22Rv1 (cell line): Measurements from ENCODE around the gene DNAJC5G.
A peak's percentile ranks its signal among the peaks of the same experiment; 100 is the strongest.
"Not testable (repeated sequence)": the region's sequence is repeated elsewhere in the genome, so short reads cannot be mapped to it uniquely, and the experiment has no call there.

Source experiments
- H3K27ac ChIP-seq: fragments of 450-650 bp; 2 replicates; pipeline ENCODE4 v1.5.1; 2017
- CTCF ChIP-seq: fragments of 450-650 bp; IDR thresholded peaks from 2 replicates; pipeline ENCODE4 v1.5.1; 2017; ENCODE audit warnings: mild to moderate bottlenecking
- ZFX ChIP-seq: fragments of 450-650 bp; IDR thresholded peaks from 2 replicates; pipeline ENCODE4 v1.6.1; 2017; ENCODE audit warnings: antibody characterized with exemption, borderline replicate concordance

DNAJC5G gene

GRCh38 chr2:27262379-27263286, 12.6 kb upstream of the DNAJC5G start, which contains the start of gene SLC30A3:
Gene SLC30A3, minus strand, starts transcription at chr2:27263047. Its CDS starts 141 bp downstream, at chr2:27262906.
- no peak within 1 kb of the TSS for H3K27ac ChIP-seq
- TF ChIP-seq ZFX (no peak), CTCF (no peak)

- H3K27ac ChIP-seq: no peak overlapping the region
- TF ChIP-seq ZFX (no peak), CTCF (no peak)
These were observed 11.7 kb upstream of the DNAJC5G start for GRCh38 chr2:27263287-27264252.

GRCh38 chr2:27264253-27264752, 10.9 kb upstream of the DNAJC5G start:
- H3K27ac ChIP-seq: no peak overlapping the region

GRCh38 chr2:27264753-27265535, 10.3 kb upstream of the DNAJC5G start:
- TF ChIP-seq ZFX: no peak
- TF ChIP-seq CTCF: peak; percentile 79
- no peak overlapping the region for H3K27ac ChIP-seq

More at GRCh38 chr2:27264253-27264752, 10.9 kb upstream of the DNAJC5G start:
- no peak for TF ChIP-seq CTCF
- TF ChIP-seq ZFX: no peak

- no peak overlapping the region for H3K27ac ChIP-seq
These were observed 9.7 kb upstream of the DNAJC5G start for GRCh38 chr2:27265536-27265870.

GRCh38 chr2:27268296-27268695, 6.9 kb upstream of the DNAJC5G start:
- not testable (repeated sequence) for H3K27ac ChIP-seq

More at GRCh38 chr2:27265536-27265870, 9.7 kb upstream of the DNAJC5G start:
- TF ChIP-seq CTCF (no peak), ZFX (no peak)

GRCh38 chr2:27270131-27270530, 5.1 kb upstream of the DNAJC5G start:
- H3K27ac ChIP-seq: no peak overlapping the region
- TF ChIP-seq CTCF (no peak), ZFX (no peak)
